Mesendoderm (in vitro differentiated cells): ENCODE measurements around the gene NID2.

Experiments used
- DNase-seq: peaks from one replicate; pipeline ENCODE4 v3.0.0; 2013
- H2AK5ac ChIP-seq: 2 replicates; pipeline ENCODE4 v1.6.1; 2013; ENCODE audit warnings: low read length, inconsistent platforms
- H2BK120ac ChIP-seq: 2 replicates; pipeline ENCODE4 v1.6.1; 2013; ENCODE audit warnings: low read depth, mild to moderate bottlenecking, low read length, moderate library complexity, mixed read lengths
- H2BK15ac ChIP-seq: replicated peaks from 2 replicates; pipeline ENCODE4 v1.6.1; 2013; ENCODE audit warnings: low read depth, mild to moderate bottlenecking, moderate library complexity
- H2BK5ac ChIP-seq: 2 replicates; pipeline ENCODE4 v1.6.1; 2013; ENCODE audit warnings: low read length, inconsistent platforms
- H3K18ac ChIP-seq: 2 replicates; pipeline ENCODE4 v1.6.1; 2013; ENCODE audit warnings: mild to moderate bottlenecking, low read length, mixed read lengths
- H3K23ac ChIP-seq: one replicate; pipeline ENCODE4 v1.6.1; 2013; ENCODE audit warnings: low read length
- H3K27ac ChIP-seq: 2 replicates; pipeline ENCODE4 v1.5.1; 2013; ENCODE audit warnings: low read depth, mild to moderate bottlenecking, inconsistent platforms, low read length, moderate library complexity
- H3K27me3 ChIP-seq: 2 replicates; pipeline ENCODE4 v1.6.1; 2013; ENCODE audit warnings: low read length, control low read depth, mild to moderate bottlenecking, inconsistent platforms; ENCODE audit not compliant: insufficient read depth, poor library complexity
- H3K36me3 ChIP-seq: 2 replicates; pipeline ENCODE4 v1.6.1; 2013; ENCODE audit warnings: low read length, inconsistent platforms; ENCODE audit not compliant: control insufficient read depth, insufficient read depth
- H3K4ac ChIP-seq: one replicate; pipeline ENCODE4 v1.6.1; 2013; ENCODE audit warnings: low read depth, mild to moderate bottlenecking, low read length, moderate library complexity
- H3K4me1 ChIP-seq: 2 replicates; pipeline ENCODE4 v1.6.1; 2013; ENCODE audit warnings: low read depth, low read length, inconsistent platforms; ENCODE audit not compliant: control insufficient read depth
- H3K4me2 ChIP-seq: 2 replicates; pipeline ENCODE4 v1.6.1; 2013; ENCODE audit warnings: low read length
- H3K4me3 ChIP-seq: 2 replicates; pipeline ENCODE4 v1.5.1; 2013; ENCODE audit warnings: mild to moderate bottlenecking, low read length
- H3K56ac ChIP-seq: one replicate; pipeline ENCODE4 v1.6.1; 2013; ENCODE audit warnings: low read length
- H3K79me1 ChIP-seq: 2 replicates; pipeline ENCODE4 v1.6.1; 2013; ENCODE audit warnings: low read length, inconsistent platforms
- H3K79me2 ChIP-seq: 2 replicates; pipeline ENCODE4 v1.6.1; 2013; ENCODE audit warnings: mild to moderate bottlenecking, low read length; ENCODE audit not compliant: control insufficient read depth, insufficient read depth
- H3K9ac ChIP-seq: 2 replicates; pipeline ENCODE4 v1.6.1; 2013; ENCODE audit warnings: low read length, inconsistent platforms
- H4K5ac ChIP-seq: one replicate; pipeline ENCODE4 v1.6.1; 2013; ENCODE audit warnings: low read length
- H4K8ac ChIP-seq: one replicate; pipeline ENCODE4 v1.6.1; 2013; ENCODE audit warnings: low read depth, mild to moderate bottlenecking, control low read depth, low read length, moderate library complexity
- WGBS: extraction: QIAGEN DNeasy Blood & Tissue Kit; methylation state at CpG from one replicate; pipeline ENCODE4 v1.1.7; 2013; ENCODE audit warnings: low lambda C conversion rate, missing lambda C conversion rate; ENCODE audit not compliant: insufficient coverage; ENCODE audit errors: extremely low coverage; 5-methylcytosine and 5-hydroxymethylcytosine counted together

NID2 gene

DNA sequence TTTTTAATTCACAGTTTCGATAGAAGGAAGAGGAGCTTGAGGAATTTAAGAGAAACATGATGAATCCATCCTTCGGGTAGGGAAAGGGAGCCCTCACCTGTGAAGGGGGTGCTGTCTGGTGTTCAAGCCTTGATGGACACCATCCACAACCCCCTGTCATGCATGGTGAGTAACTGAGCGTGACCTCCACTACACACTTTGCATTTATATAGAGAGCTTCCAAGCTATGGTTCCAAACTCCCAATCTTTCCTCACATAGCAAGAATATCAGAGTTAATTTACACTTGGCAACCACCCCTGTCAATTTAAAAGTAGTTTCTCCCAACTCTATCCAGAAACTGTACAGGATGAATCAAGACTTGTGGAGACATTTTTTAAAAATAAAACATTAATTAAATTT, 13.1 kb upstream of the NID2 start:
- Histone ChIP-seq H3K79me1 (no peaks in the 10 kb centered on the region), H4K5ac (no peak overlapping the region), H3K27me3 (no peaks in the 10 kb centered on the region), H2BK5ac (no peak overlapping the region), H3K4me2 (no peak overlapping the region), H2AK5ac (no peak overlapping the region), H3K18ac (no peak overlapping the region), H3K79me2 (no peaks in the 10 kb centered on the region), H3K4ac (no peak overlapping the region), H2BK120ac (no peak overlapping the region), H3K4me1 (no peaks in the 10 kb centered on the region), H4K8ac (no peak overlapping the region), H3K9ac (no peak overlapping the region), H3K56ac (no peak overlapping the region), H3K36me3 (no peaks in the 10 kb centered on the region), H3K27ac (no peak overlapping the region), H3K23ac (no peak overlapping the region), H2BK15ac (no peak overlapping the region), H3K4me3 (no peak overlapping the region)
- no CpG with 5 or more reads among the region's 3 CpGs for WGBS
- no peak for DNase-seq

DNA sequence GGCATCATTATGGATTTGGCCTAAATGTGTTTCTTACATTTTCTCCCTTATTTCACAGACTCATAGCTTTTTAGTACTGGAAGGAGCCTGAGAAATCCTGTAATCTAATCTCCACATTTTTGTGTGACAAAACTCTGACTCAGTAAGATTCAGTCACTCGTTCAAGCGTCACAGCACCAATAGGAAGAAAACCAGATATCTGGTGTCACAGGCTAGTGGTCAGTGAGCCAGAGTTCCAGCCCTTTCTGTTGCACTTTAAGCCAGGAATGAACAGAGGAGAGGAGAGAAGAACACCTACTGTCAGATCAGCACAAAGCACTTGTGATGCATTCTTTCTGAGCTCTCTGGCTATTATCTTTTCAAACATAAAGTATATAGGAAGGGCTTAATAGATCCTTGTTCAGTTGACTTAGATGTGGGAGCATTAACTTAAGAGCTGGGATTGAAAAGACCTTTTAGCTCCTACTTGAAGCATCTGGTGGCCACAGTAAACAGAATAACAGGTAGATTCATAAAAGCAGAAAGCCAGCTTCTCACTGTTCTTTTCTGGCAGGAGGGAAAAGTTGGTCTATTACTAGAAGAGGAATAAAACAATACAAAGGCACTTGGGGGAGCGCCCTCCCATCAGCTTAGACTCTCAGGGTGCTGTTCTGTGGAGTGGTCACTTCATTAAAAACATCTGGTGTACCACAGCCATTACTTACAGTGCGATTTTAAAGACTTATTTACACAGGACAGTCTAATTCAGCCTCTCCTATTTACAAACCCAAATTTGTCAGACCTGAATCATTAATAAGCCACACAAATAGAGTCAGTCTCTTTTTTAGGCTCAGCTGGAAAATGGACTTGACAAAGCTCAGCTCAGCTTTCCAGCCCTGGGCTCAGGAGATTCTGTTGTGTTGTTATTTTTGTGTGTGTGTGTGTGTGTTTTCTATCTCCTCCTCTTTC, 12.2 kb upstream of the NID2 start:
- H2BK5ac ChIP-seq: no peak overlapping the region
- H3K36me3 ChIP-seq: no peaks in the 10 kb centered on the region
- no peaks in the 10 kb centered on the region for H3K79me1 ChIP-seq
- no peak overlapping the region for H3K4me3 ChIP-seq
- no peak overlapping the region for H3K18ac ChIP-seq
- no peak overlapping the region for H3K56ac ChIP-seq
- H4K8ac ChIP-seq: no peak overlapping the region
- no peak overlapping the region for H2BK120ac ChIP-seq
- no peak overlapping the region for H2BK15ac ChIP-seq
- peak; percentile 18 for DNase-seq
- H3K4me2 ChIP-seq: no peak overlapping the region
- H3K4ac ChIP-seq: no peak overlapping the region
- H3K9ac ChIP-seq: no peak overlapping the region
- H3K27me3 ChIP-seq: no peaks in the 10 kb centered on the region
- no peak overlapping the region for H2AK5ac ChIP-seq
- no peak overlapping the region for H3K27ac ChIP-seq
- WGBS: no CpG with 5 or more reads among the region's 4 CpGs
- no peaks in the 10 kb centered on the region for H3K79me2 ChIP-seq
- H3K4me1 ChIP-seq: no peaks in the 10 kb centered on the region
- H3K23ac ChIP-seq: no peak overlapping the region
- no peak overlapping the region for H4K5ac ChIP-seq

- no peak overlapping the region for H4K5ac ChIP-seq
- no peak overlapping the region for H4K8ac ChIP-seq
- no peak overlapping the region for H3K18ac ChIP-seq
- no peak overlapping the region for H2AK5ac ChIP-seq
- no peak for DNase-seq
- H3K4me3 ChIP-seq: no peak overlapping the region
- no CpG with 5 or more reads among the region's 2 CpGs for WGBS
- no peak overlapping the region for H2BK5ac ChIP-seq
- H3K27ac ChIP-seq: no peak overlapping the region
- no peak overlapping the region for H3K9ac ChIP-seq
- H2BK15ac ChIP-seq: no peak overlapping the region
- H3K23ac ChIP-seq: no peak overlapping the region
- no peaks in the 10 kb centered on the region for H3K79me2 ChIP-seq
- H3K36me3 ChIP-seq: no peaks in the 10 kb centered on the region
- no peak overlapping the region for H3K56ac ChIP-seq
- no peak overlapping the region for H3K4ac ChIP-seq
- H3K27me3 ChIP-seq: no peaks in the 10 kb centered on the region
- H3K79me1 ChIP-seq: no peaks in the 10 kb centered on the region
- no peaks in the 10 kb centered on the region for H3K4me1 ChIP-seq
- H2BK120ac ChIP-seq: no peak overlapping the region
- no peak overlapping the region for H3K4me2 ChIP-seq
Measured at GRCh38 chr14:52080158-52080800, 11.4 kb upstream of the NID2 start.

DNA sequence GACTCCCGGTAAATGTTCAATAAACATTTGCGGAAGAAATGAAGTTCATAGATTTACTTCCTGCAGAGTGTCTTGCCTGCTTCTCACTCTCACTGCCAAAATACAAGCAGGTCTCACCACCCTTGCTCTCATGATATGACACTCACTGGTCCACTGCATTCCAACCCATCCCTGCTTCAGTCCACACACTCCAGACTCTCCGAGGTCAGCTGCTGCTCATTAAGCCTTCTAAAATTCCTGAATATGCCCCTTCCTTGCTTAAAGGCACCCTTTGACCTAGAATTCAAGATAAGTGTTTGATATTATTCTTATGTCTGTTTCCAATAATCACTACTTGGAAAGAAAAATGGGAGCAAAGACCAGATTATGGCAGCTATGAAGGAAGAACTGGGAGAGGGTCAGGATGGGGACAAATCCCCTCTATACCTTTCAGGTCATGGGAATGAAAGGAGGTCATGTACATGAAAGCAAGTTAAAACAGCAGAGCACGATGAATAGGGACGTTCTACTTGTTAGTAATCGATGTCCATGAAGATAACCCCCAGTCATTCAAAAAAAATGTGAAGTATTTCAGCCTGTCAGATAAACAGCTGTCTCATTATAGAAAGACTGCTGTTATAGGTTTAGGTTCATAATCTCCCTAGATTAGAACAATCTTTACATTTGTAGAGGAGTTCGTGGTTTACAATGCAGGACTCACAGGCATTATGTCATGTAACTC, 10.5 kb upstream of the NID2 start:
- Histone ChIP-seq H4K5ac (no peak overlapping the region), H3K18ac (no peak overlapping the region), H3K36me3 (no peaks in the 10 kb centered on the region), H2BK120ac (no peak overlapping the region), H3K79me1 (no peaks in the 10 kb centered on the region), H3K4ac (no peak overlapping the region), H2AK5ac (no peak overlapping the region), H3K4me2 (no peak overlapping the region), H3K23ac (no peak overlapping the region), H3K27ac (no peak overlapping the region), H3K79me2 (no peaks in the 10 kb centered on the region), H3K4me1 (no peaks in the 10 kb centered on the region), H4K8ac (no peak overlapping the region), H3K56ac (no peak overlapping the region), H3K27me3 (no peaks in the 10 kb centered on the region), H2BK5ac (no peak overlapping the region), H2BK15ac (no peak overlapping the region), H3K4me3 (no peak overlapping the region), H3K9ac (no peak overlapping the region)
- DNase-seq: peak; percentile 25
- no CpG with 5 or more reads among the region's 7 CpGs for WGBS

DNA sequence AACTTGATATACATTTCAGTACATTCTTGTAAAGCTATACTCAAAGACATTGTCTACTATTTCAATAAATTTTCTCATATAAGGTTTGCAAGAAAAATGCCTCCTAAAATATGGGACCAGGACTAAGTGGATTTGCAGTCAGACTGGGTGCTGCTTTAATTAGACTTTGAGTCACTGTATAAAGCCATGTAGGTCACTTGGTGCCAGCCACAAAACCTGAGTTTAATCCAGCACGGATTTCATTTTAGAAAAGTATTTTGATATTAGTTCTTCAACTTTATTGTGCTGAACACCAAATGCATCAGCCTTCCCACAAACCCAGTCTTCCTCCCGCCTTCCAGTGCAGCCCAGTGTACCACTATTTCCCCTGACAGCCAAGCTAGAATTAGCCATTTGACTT, 9.9 kb upstream of the NID2 start:
- H3K9ac ChIP-seq: no peak overlapping the region

More for the DNA sequence above, 9.9 kb upstream of the NID2 start:
- H3K4ac ChIP-seq: no peak overlapping the region
- H3K79me2 ChIP-seq: no peaks in the 10 kb centered on the region
- H3K36me3 ChIP-seq: no peaks in the 10 kb centered on the region
- no peak overlapping the region for H3K56ac ChIP-seq
- no peak overlapping the region for H3K18ac ChIP-seq
- no CpG with 5 or more reads among the region's 2 CpGs for WGBS
- H4K5ac ChIP-seq: no peak overlapping the region
- no peak overlapping the region for H3K4me2 ChIP-seq
- H2BK5ac ChIP-seq: no peak overlapping the region
- H3K4me1 ChIP-seq: no peaks in the 10 kb centered on the region
- no peak overlapping the region for H4K8ac ChIP-seq
- no peak overlapping the region for H3K23ac ChIP-seq
- H3K27me3 ChIP-seq: no peaks in the 10 kb centered on the region
- no peak overlapping the region for H3K4me3 ChIP-seq
- H2AK5ac ChIP-seq: no peak overlapping the region
- H3K27ac ChIP-seq: no peak overlapping the region
- no peak overlapping the region for H2BK15ac ChIP-seq
- H3K79me1 ChIP-seq: no peaks in the 10 kb centered on the region
- H2BK120ac ChIP-seq: no peak overlapping the region
- DNase-seq: no peak
